ENCODE results near the gene TAS2R50.
"Not testable (repeated sequence)": the region's sequence is repeated elsewhere in the genome, so short reads cannot be mapped to it uniquely, and the experiment has no call there.

DNA sequence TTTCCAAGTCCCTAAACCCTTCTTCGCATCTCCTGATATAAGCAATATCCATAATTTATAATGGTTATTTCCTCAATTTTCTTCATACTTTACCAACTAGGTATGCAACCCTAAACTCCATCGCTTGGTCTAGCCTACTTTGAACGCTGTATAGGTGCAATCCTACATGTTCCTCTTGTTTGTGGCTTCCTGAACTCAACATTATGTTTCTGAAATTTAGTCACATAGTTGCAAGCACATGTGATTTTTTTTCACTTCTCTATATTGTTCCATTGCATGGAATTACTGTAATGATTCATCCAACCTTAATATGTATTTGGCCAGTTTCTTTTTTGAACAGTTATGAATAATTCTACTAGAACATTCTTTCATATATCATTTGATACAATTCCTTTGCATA is 47.2 kb upstream of the TAS2R50 start:
- TF ChIP-seq EZH2phosphoT487 (IDR thresholded peaks at IDR 0.05): not testable (repeated sequence)
- TF ChIP-seq, protein P1, sequence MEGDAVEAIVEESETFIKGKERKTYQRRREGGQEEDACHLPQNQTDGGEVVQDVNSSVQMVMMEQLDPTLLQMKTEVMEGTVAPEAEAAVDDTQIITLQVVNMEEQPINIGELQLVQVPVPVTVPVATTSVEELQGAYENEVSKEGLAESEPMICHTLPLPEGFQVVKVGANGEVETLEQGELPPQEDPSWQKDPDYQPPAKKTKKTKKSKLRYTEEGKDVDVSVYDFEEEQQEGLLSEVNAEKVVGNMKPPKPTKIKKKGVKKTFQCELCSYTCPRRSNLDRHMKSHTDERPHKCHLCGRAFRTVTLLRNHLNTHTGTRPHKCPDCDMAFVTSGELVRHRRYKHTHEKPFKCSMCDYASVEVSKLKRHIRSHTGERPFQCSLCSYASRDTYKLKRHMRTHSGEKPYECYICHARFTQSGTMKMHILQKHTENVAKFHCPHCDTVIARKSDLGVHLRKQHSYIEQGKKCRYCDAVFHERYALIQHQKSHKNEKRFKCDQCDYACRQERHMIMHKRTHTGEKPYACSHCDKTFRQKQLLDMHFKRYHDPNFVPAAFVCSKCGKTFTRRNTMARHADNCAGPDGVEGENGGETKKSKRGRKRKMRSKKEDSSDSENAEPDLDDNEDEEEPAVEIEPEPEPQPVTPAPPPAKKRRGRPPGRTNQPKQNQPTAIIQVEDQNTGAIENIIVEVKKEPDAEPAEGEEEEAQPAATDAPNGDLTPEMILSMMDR (IDR thresholded peaks at IDR 0.05): not testable (repeated sequence)

All from neural progenitor cell (in vitro differentiated cells).